Esophagus muscularis mucosa (tissue), 4 donors: ENCODE measurements around the gene HAO2. TPM values are rescaled to one million over a fixed set of nuclear protein-coding genes. Genes with fewer than 3 reads are reported as not detected.

Experiments used
- DNase-seq: peaks from one replicate; pipeline ENCODE4 v3.0.0-alpha.2; 2017; ENCODE audit errors: extremely low spot score
- H3K27ac ChIP-seq, 4 donors: fragments of 200-600 bp; sonication (generic); replicated peaks in 1 of 4; 1 replicate in 3 of 4; 2 replicates in 1 of 4; pipeline ENCODE4 v1.5.1; 2016 to 2019; ENCODE audit warnings: mild to moderate bottlenecking in 1 of 4
- H3K27me3 ChIP-seq, 4 donors: fragments of 200-600 bp; sonication (generic); one replicate each; pipeline versions ENCODE4 v1.5.1 to v1.6.0; 2016 to 2019
- H3K36me3 ChIP-seq, 4 donors: fragments of 200-600 bp; sonication (generic); one replicate each; pipeline ENCODE4 v1.5.1; 2016 to 2019
- H3K4me1 ChIP-seq, 4 donors: fragments of 200-600 bp; sonication (generic); one replicate each; pipeline ENCODE4 v1.5.1; 2016 to 2019
- H3K4me3 ChIP-seq, 4 donors: fragments of 200-600 bp; sonication (generic); 1 replicate in 2 of 4; 2 replicates in 2 of 4; pipeline ENCODE4 v1.5.1; 2016 to 2019; ENCODE audit warnings: mild to moderate bottlenecking in 4 of 4, moderate library complexity in 1 of 4
- H3K9me3 ChIP-seq, 4 donors: fragments of 200-600 bp; sonication (generic); 1 replicate in 3 of 4; 2 replicates in 1 of 4; pipeline ENCODE4 v1.5.1; 2016 to 2019
- CTCF ChIP-seq, 3 experiments: fragments of 200-600 bp in 2 of 3; fragments of 450-650 bp in 1 of 3; sonication (generic) in 2 of 3; IDR thresholded peaks; one replicate each; pipeline ENCODE4 v1.5.1; 2017 to 2019; ENCODE audit warnings: antibody characterized with exemption in 3 of 3, mild to moderate bottlenecking in 2 of 3, moderate library complexity in 1 of 3
- EP300 ChIP-seq: sonication (generic); formaldehyde crosslinking; IDR thresholded peaks from one replicate; pipeline ENCODE4 v1.6.1; 2017; ENCODE audit warnings: antibody characterized with exemption
- POLR2A ChIP-seq: fragments of 450-650 bp; IDR thresholded peaks from one replicate; pipeline ENCODE4 v1.6.1; 2017; ENCODE audit warnings: antibody characterized with exemption, moderate library complexity, mild to moderate bottlenecking, low read depth
- POLR2AphosphoS5 ChIP-seq, 2 donors: sonication (generic); formaldehyde crosslinking; IDR thresholded peaks; one replicate each; pipeline ENCODE4 v1.6.1; 2017; ENCODE audit warnings: antibody characterized with exemption in 2 of 2
- WGBS: methylation state at CpG from one replicate; pipeline ENCODE4 v1.1.5; 2018; 5-methylcytosine and 5-hydroxymethylcytosine counted together
- intact Hi-C: fragments of 100-400 bp; cut with DNase I; formaldehyde crosslinking; loops from one replicate; pipeline ENCODE4 v1.15.1; 2023
- total RNA-seq, 4 donors: library from RNA; depleted of rRNA; stranded (reverse); fragments of >200 nt; gene quantifications; one replicate each; pipeline versions ENCODE4 v1.1.0 to v1.2.1, GENCODE V29; 2016

HAO2 gene
- total RNA-seq, 4 donors from 2014 or later = 0.32 TPM; not detected in 3

GRCh38 chr1:119353836-119354235, 14.7 kb upstream of the HAO2 start:
- TF ChIP-seq POLR2A = no peak
- no peak for TF ChIP-seq POLR2AphosphoS5 (IDR thresholded peaks at IDR 0.05)
- TF ChIP-seq CTCF (IDR thresholded peaks at IDR 0.05) = no peak
- no peak for TF ChIP-seq EP300
- intact Hi-C loops = no loop called here
- Histone ChIP-seq H3K4me1 (no peaks in the 10 kb centered on the region), H3K9me3 (no peaks in the 10 kb centered on the region), H3K27me3 (no peaks in the 10 kb centered on the region), H3K4me3 (no peak overlapping the region), H3K27ac (no peak overlapping the region), H3K36me3 (no peaks in the 10 kb centered on the region)
- 79% methylated on average over 3 of the region's 3 CpGs for WGBS
- peak; percentile 31 for DNase-seq

- TF ChIP-seq CTCF (IDR thresholded peaks at IDR 0.05) (no peak), POLR2AphosphoS5 (IDR thresholded peaks at IDR 0.05) (no peak), EP300 (no peak), POLR2A (no peak)
- WGBS = 84% methylated on average over 4 of the region's 4 CpGs
These were observed 9.9 kb upstream of the HAO2 start for GRCh38 chr1:119358636-119359035.

GRCh38 chr1:119359730-119360129, 8.9 kb upstream of the HAO2 start:
- Histone ChIP-seq H3K4me1 (no peaks in the 10 kb centered on the region), H3K27ac (no peak overlapping the region), H3K4me3 (no peak overlapping the region), H3K36me3 (no peaks in the 10 kb centered on the region), H3K27me3 (no peaks in the 10 kb centered on the region), H3K9me3 (no peaks in the 10 kb centered on the region)
- no peak for TF ChIP-seq POLR2AphosphoS5 (IDR thresholded peaks at IDR 0.05)
- no peak for TF ChIP-seq EP300
- TF ChIP-seq CTCF (IDR thresholded peaks at IDR 0.05) = no peak
- no peak for TF ChIP-seq POLR2A
- intact Hi-C loops = loop anchor here (10.0 kb wide), 1 partner anchor 1205 kb away; no protein-coding TSS in a partner anchor
- WGBS = 85% methylated on average over 4 of the region's 4 CpGs
- peak; percentile 45 for DNase-seq

More at GRCh38 chr1:119358636-119359035, 9.9 kb upstream of the HAO2 start:
- Histone ChIP-seq H3K27me3 (no peaks in the 10 kb centered on the region), H3K4me3 (no peak overlapping the region), H3K27ac (no peak overlapping the region), H3K4me1 (no peaks in the 10 kb centered on the region), H3K36me3 (no peaks in the 10 kb centered on the region), H3K9me3 (no peaks in the 10 kb centered on the region)
- DNase-seq = peak; percentile 57
- intact Hi-C loops = no loop called here

GRCh38 chr1:119361205-119361604, 7.4 kb upstream of the HAO2 start:
- TF ChIP-seq POLR2AphosphoS5 (IDR thresholded peaks at IDR 0.05) (no peak), POLR2A (no peak)
- Histone ChIP-seq H3K4me3 (no peak overlapping the region), H3K27ac (no peak overlapping the region), H3K36me3 (no peaks in the 10 kb centered on the region), H3K4me1 (no peaks in the 10 kb centered on the region), H3K27me3 (no peaks in the 10 kb centered on the region), H3K9me3 (no peaks in the 10 kb centered on the region)
- intact Hi-C loops = loop anchor here (10.0 kb wide), 1 partner anchor 1206 kb away; no protein-coding TSS in a partner anchor
- DNase-seq = peak; percentile 26
- 83% methylated on average over 1 of the region's 1 CpG for WGBS

GRCh38 chr1:119361620-119362344, 6.8 kb upstream of the HAO2 start:
- no peak for TF ChIP-seq POLR2A
- no peak for TF ChIP-seq CTCF (IDR thresholded peaks at IDR 0.05)
- TF ChIP-seq EP300 = no peak
- no peak for TF ChIP-seq POLR2AphosphoS5 (IDR thresholded peaks at IDR 0.05)
- DNase-seq = peak; percentile 50
- Histone ChIP-seq H3K27me3 (no peaks in the 10 kb centered on the region), H3K36me3 (no peaks in the 10 kb centered on the region), H3K4me1 (no peaks in the 10 kb centered on the region), H3K4me3 (no peak overlapping the region), H3K9me3 (no peaks in the 10 kb centered on the region), H3K27ac (no peak overlapping the region)
- intact Hi-C loops = loop anchor here (10.0 kb wide), 1 partner anchor 1207 kb away; no protein-coding TSS in a partner anchor
- 73% methylated on average over 4 of the region's 4 CpGs for WGBS
